ENCODE results near the gene STBD1.
A peak's percentile ranks its signal among the peaks of the same experiment; 100 is the strongest.
"Not testable (repeated sequence)": the region's sequence is repeated elsewhere in the genome, so short reads cannot be mapped to it uniquely, and the experiment has no call there.

Gene STBD1

DNA sequence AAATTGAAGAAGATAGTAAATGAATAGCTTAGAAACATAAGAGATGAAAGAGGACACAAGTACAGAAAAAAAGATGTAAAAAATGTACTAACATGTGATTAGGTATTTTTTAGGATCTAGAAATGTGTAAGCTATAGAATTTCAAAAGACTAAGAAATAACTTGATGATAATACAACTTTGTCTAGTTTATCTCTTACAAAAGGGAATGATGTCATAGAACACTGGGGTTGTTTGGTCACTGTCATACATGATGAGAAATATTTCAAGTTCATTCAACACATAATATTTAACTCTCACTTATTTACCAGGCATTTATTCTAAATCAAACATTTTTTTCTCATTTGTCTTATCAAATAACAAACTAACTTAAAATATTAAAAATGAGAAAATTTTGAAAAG, 18.5 kb downstream of the STBD1 start:
- no peak for DNase-seq (ENCODE audit: low spot score)

DNA sequence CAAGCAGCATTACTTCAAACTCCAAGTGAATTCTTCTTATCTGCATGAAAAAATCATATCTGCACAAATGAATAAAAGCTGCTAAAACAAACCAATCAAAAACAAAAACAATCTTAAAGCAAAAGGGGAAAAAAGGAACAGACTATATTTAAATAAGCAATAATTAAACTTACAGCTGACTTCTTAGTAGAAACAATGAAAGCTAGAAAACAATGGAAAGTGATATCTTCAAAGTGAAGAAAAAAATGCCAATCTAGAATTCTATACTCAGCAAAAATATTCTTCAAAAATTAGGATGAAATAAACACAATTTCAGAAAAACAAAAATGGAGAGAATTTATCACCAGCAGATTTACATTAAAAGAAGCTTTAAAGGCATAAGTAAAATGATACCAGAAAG, 20.0 kb downstream of the STBD1 start:
- DNase-seq (ENCODE audit: low spot score), result no peak

DNA sequence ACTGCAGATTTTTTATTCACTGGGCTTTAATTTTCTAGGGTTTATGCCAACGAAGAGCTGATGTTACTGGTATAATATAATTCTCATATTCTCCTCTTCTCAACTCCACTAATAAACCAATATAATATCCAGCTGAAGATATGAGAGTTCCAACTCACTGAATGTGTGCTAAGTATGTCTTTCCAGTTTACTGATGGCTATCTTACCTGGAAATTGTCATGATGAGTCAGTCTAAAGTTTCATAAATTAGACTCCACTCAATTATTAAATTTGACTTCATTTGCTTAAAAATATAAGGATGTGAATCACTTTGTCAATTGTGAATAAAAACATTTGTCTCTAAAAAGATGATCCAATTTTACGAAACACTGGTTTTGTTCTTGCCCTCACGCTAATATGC, 28.4 kb downstream of the STBD1 start:
- DNase-seq (ENCODE audit: low spot score), result no peak

DNA sequence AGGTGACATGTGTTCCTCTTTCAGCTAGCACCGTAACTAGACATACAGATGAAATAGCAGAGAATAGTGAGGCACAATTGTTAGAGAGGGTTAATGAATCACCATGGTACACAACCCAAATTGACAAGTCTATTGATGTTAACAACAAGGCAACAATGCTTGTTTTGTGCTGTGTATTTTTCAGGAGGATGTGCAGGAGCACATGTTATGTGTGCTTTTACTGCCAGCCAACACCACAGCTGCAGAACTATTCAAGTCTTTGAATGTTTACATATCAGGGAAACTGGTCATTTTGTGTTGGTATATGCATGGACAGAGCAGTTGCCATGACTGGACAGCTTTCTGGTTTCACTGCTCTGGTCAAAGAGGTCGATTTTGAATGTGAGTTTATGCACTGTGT, 32.8 kb downstream of the STBD1 start:
- peak; percentile 3 for DNase-seq (ENCODE audit: low spot score)

DNA sequence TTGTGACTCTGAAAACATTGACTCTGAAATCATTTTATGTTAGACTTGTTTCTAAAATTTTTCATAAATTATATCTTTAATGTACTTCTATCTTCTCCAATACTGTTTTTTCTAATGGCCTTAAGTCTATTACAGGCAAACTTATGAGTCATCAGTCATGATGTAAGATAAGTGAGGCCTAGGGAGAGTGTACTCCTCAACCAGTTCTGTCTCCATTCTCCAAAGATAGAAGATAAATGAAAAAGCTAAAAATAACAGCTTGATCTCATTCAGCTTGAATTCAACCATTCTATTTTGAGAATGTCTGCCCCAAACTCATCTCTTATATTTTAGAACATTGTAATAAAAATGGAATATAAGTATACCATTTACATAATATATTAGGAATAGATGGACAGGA, 34.5 kb downstream of the STBD1 start:
- no peak for DNase-seq (ENCODE audit: low spot score)

DNA sequence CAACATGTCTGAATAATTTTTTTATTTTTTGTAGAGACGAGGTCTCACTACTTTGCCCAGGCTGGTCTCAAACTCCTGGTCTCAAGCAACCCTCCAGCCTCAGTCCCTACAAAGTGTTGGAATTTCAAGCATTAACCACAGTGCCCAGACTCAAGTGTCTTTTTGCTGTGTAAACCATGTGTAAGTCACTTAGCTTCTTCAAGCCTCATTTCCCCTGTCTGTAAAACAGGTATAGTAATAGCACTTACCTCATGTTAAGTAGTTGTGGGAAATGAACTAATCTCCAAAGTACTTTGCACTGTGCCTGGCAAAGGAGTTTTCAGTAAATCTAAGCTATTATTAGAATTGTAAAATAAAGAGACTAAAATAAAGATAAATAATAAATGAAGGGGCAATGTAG, 35.7 kb downstream of the STBD1 start:
- no peak for DNase-seq (ENCODE audit: low spot score)

DNA sequence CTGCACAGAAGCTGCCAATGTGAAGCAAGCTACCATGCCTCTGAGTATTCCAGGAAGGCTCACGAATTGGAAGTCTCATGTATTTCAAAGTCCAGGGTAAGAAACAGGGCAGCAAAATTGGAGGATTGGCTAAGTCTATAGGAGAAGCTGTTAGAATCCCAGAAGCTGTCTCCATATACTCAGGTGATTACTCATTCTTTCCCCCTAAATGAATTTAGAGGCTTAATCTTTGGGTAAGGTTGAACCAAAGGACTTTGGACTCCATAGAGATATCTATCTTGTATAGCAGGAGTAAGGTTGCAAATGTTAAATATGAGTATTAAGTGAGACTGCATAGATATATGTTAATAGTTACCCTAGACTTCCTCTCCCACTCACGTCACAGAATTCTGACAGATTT, 36.3 kb downstream of the STBD1 start:
- no peak for DNase-seq (ENCODE audit: low spot score)

DNA sequence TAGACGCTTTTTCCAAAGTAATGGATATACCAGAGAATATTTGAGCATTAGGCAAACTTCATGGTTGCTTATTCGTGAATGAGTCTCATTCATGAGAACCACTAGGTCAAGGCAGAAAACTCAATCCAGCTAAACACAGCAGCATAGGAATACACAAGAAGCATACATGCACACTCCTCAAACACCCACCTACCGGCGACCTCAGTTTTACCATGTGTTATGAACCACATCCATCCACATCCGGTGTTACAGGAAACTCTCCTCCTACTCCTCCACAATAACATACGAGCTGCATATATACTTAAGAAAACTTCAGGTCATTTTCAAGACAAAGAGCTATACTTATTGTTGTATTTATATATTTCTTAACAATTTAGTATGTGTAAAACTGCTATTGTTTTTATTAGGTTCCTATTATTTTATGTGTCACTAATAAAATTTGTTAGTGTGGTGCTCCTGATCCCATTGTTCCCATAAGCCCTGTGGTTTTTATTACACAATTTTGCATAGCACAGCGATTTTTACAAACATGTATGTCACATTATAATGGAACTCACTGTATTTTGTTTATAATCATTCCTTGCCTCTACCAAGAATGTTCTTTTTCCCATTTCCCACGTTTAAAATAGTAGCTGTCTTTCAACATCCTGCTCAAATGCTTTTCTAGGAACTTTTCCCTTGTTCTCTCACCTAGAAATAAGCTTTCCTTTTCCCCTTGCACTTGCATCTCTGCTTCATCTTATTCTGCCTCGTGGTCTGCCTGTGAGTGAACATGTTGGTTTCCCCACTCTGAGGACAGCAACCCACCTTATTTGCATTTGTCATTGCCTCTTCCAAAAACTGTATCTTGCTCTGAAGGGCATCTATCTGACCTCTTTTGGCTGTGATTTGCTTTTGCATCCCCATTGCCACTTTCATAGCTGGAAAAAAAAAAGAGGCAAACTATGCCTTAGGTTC, 48.3 kb downstream of the STBD1 start:
- DNase-seq (ENCODE audit: low spot score), result no peak

DNA sequence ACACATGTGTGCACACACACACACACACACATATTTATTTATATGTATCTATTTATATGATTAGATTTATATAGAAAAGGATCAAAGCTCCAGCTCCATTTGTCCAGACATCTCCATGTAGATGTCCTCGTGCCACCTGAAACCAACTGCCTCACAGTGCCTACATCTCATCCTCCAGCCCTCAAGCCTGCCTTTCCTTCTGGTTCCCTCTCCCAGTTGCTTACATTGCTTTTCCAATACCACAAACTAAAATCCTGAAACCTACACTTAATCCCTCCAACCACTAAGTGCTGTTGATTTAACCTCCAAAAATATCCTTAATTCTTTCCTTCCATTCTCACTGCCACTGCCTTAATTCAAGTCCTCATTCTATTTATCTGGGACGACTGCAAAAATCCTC, 51.4 kb downstream of the STBD1 start:
- DNase-seq (ENCODE audit: low spot score), result no peak

DNA sequence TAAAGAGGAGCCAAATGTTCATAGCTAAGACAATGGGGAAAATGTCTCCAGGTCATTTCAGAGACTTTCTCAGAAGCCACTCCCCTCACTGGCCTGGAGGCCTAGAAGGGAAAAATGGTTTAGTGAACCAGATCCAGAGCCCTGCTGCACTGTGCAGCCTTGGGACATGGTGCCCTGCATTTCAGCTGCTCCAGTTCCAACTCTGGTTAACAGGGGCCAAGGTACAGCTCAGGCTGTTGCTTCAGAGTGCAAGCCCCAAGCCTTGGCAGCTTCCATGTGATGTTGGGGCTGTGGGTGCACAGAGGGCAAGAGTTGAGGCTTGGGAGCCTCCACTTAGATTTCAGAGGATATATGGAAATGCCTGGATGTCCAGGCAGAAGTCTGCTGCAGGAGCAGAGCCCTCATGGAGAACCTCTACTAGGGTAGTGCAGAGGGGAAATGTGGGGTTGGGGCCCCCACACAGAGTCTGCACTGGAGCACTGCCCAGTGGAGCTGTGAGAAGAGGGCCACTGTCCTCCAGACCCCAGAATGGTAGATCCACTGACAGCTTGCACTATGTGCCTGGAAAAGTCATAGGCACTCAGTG, 53.4 kb downstream of the STBD1 start:
- not testable (repeated sequence) for DNase-seq (ENCODE audit: low spot score)

Data from pons (tissue), 1 donor.